HG02885 (cell line): ENCODE results near the gene DERL3.
A peak's percentile ranks its signal among the peaks of the same experiment; 100 is the strongest.
"Not testable (repeated sequence)": the region's sequence is repeated elsewhere in the genome, so short reads cannot be mapped to it uniquely, and the experiment has no call there.

Source experiments
- ATAC-seq: cut with Tn5 transposase; IDR thresholded peaks from one replicate; pipeline ENCODE4 v1.9.1; 2021; ENCODE audit warnings: mild to moderate bottlenecking; ENCODE audit not compliant: unreplicated experiment, poor library complexity

DERL3 gene

GRCh38 chr22:23838681-23839468, at the start of gene DERL3:
Gene DERL3 (minus strand): TSS chr22:23839006. CDS start chr22:23838987, 19 bp downstream.
- peak; percentile 89 for ATAC-seq

- no peak for ATAC-seq
Measured at GRCh38 chr22:23884140-23884539, 45.3 kb upstream of the DERL3 start.

- ATAC-seq: no peak
Measured at GRCh38 chr22:23883658-23884057, 44.9 kb upstream of the DERL3 start.

- ATAC-seq: no peak
Measured at GRCh38 chr22:23882370-23882769, 43.6 kb upstream of the DERL3 start.

- no peak for ATAC-seq
Measured at GRCh38 chr22:23878219-23878618, 39.4 kb upstream of the DERL3 start.

GRCh38 chr22:23877566-23877965, 38.8 kb upstream of the DERL3 start:
- no peak for ATAC-seq

GRCh38 chr22:23875801-23876200, 37.0 kb upstream of the DERL3 start:
- no peak for ATAC-seq

- no peak for ATAC-seq
Measured at GRCh38 chr22:23874871-23875270, 36.1 kb upstream of the DERL3 start.

GRCh38 chr22:23868580-23868979, 29.8 kb upstream of the DERL3 start:
- ATAC-seq: no peak

GRCh38 chr22:23864499-23865154, 25.8 kb upstream of the DERL3 start:
- not testable (repeated sequence) for ATAC-seq

GRCh38 chr22:23862103-23862502, 23.3 kb upstream of the DERL3 start:
- ATAC-seq: no peak

GRCh38 chr22:23860187-23860586, 21.4 kb upstream of the DERL3 start:
- ATAC-seq: not testable (repeated sequence)

- ATAC-seq: no peak
Measured at GRCh38 chr22:23859201-23859600, 20.4 kb upstream of the DERL3 start.

- no peak for ATAC-seq
Measured at GRCh38 chr22:23858484-23858815, 19.6 kb upstream of the DERL3 start.

GRCh38 chr22:23857606-23858483, 19.0 kb upstream of the DERL3 start, which contains the start of gene SLC2A11:
Gene SLC2A11 (plus strand): TSS chr22:23857875. CDS start chr22:23858000, 125 bp downstream.
- ATAC-seq: peak; percentile 96

- peak; percentile 46 for ATAC-seq
Measured at GRCh38 chr22:23856721-23857605, 18.2 kb upstream of the DERL3 start.

GRCh38 chr22:23850136-23850611, 11.4 kb upstream of the DERL3 start:
- no peak for ATAC-seq

- ATAC-seq: no peak
Measured at GRCh38 chr22:23849009-23850006, 10.5 kb upstream of the DERL3 start.
